Mesenchymal stem cell (in vitro differentiated cells and primary cell): ENCODE measurements around the gene CEP44.

Source experiments
- DNase-seq: peaks from one replicate; pipeline ENCODE4 v3.0.0-alpha.2; 2013
- H2AFZ ChIP-seq: one replicate; pipeline ENCODE4 v1.6.1; 2013; ENCODE audit warnings: low read depth, mild to moderate bottlenecking, control low read depth, inconsistent platforms, low read length, moderate library complexity
- H2AK5ac ChIP-seq: 2 replicates; pipeline ENCODE4 v1.6.1; 2013; ENCODE audit warnings: low read length, moderate library complexity, mild to moderate bottlenecking, inconsistent platforms; ENCODE audit not compliant: severe bottlenecking
- H2BK120ac ChIP-seq: one replicate; pipeline ENCODE4 v1.6.1; 2013; ENCODE audit warnings: low read depth, mild to moderate bottlenecking, inconsistent platforms, low read length, moderate library complexity
- H2BK12ac ChIP-seq, 2 experiments: one replicate each; pipeline ENCODE4 v1.6.1; 2013; ENCODE audit warnings: inconsistent platforms in 2 of 2, low read length in 2 of 2, mild to moderate bottlenecking in 2 of 2, moderate library complexity in 2 of 2, control low read depth in 1 of 2
- H2BK15ac ChIP-seq: one replicate; pipeline ENCODE4 v1.6.1; 2013; ENCODE audit warnings: mild to moderate bottlenecking, low read depth, inconsistent platforms; ENCODE audit not compliant: poor library complexity, severe bottlenecking
- H2BK5ac ChIP-seq: 2 replicates; pipeline ENCODE4 v1.6.1; 2013; ENCODE audit warnings: low read depth, mild to moderate bottlenecking, low read length, control low read depth, inconsistent platforms; ENCODE audit not compliant: poor library complexity, severe bottlenecking
- H3K14ac ChIP-seq, 2 experiments: one replicate each; pipeline ENCODE4 v1.6.1; 2013; ENCODE audit warnings: inconsistent platforms in 2 of 2, low read length in 2 of 2, control low read depth in 1 of 2, mild to moderate bottlenecking in 1 of 2, moderate library complexity in 1 of 2
- H3K18ac ChIP-seq, 2 experiments: one replicate each; pipeline ENCODE4 v1.6.1; 2013; ENCODE audit warnings: inconsistent platforms in 2 of 2, low read length in 2 of 2, control low read depth in 1 of 2, low read depth in 1 of 2, mild to moderate bottlenecking in 1 of 2
- H3K23ac ChIP-seq, 2 experiments: one replicate each; pipeline ENCODE4 v1.6.1; 2013; ENCODE audit warnings: inconsistent platforms in 2 of 2, low read length in 2 of 2, mild to moderate bottlenecking in 2 of 2, moderate library complexity in 2 of 2, control low read depth in 1 of 2
- H3K27ac ChIP-seq: 2 replicates; pipeline ENCODE4 v1.5.1; 2013; ENCODE audit warnings: mild to moderate bottlenecking, moderate library complexity, low read length, control low read depth, inconsistent platforms; ENCODE audit not compliant: poor library complexity, severe bottlenecking
- H3K27me3 ChIP-seq, 2 experiments: 2 replicates each; pipeline versions ENCODE4 v1.6.1 to v1.7.0; 2013; ENCODE audit warnings: low read length in 2 of 2, mild to moderate bottlenecking in 2 of 2, moderate library complexity in 2 of 2, control low read depth in 1 of 2, inconsistent platforms in 1 of 2; ENCODE audit not compliant: control insufficient read depth in 1 of 2, insufficient read depth in 1 of 2
- H3K36me3 ChIP-seq, 2 experiments: 2 replicates each; pipeline versions ENCODE4 v1.6.1 to v1.7.0; 2013; ENCODE audit warnings: low read length in 2 of 2, control low read depth in 1 of 2, inconsistent platforms in 1 of 2, low read depth in 1 of 2, mild to moderate bottlenecking in 1 of 2; ENCODE audit not compliant: insufficient read depth in 2 of 2, control insufficient read depth in 1 of 2
- H3K4ac ChIP-seq, 2 experiments: one replicate each; pipeline ENCODE4 v1.6.1; 2013; ENCODE audit warnings: inconsistent platforms in 2 of 2, low read length in 2 of 2, mild to moderate bottlenecking in 2 of 2, moderate library complexity in 2 of 2, control low read depth in 1 of 2, low read depth in 1 of 2
- H3K4me1 ChIP-seq: 2 replicates; pipeline ENCODE4 v1.6.1; 2013; ENCODE audit warnings: low read depth, low read length, control low read depth; ENCODE audit not compliant: control insufficient read depth, insufficient read depth
- H3K4me2 ChIP-seq: 2 replicates; pipeline ENCODE4 v1.6.1; 2013; ENCODE audit warnings: low read length, mild to moderate bottlenecking, inconsistent platforms; ENCODE audit not compliant: poor library complexity, severe bottlenecking
- H3K4me3 ChIP-seq, 2 experiments: 2 replicates each; pipeline versions ENCODE4 v1.5.1 to v1.7.0; 2013; ENCODE audit warnings: low read length in 2 of 2, mild to moderate bottlenecking in 2 of 2, control low read depth in 1 of 2, low read depth in 1 of 2; ENCODE audit not compliant: insufficient read depth in 1 of 2
- H3K79me1 ChIP-seq: replicated peaks from 2 replicates; pipeline ENCODE4 v1.6.1; 2013; ENCODE audit warnings: mild to moderate bottlenecking, control low read depth, low read length, inconsistent platforms; ENCODE audit not compliant: poor library complexity, severe bottlenecking
- H3K9ac ChIP-seq: 2 replicates; pipeline ENCODE4 v1.7.0; 2013; ENCODE audit warnings: mild to moderate bottlenecking, low read length, moderate library complexity
- H3K9me3 ChIP-seq: 2 replicates; pipeline ENCODE4 v1.7.0; 2013; ENCODE audit warnings: mild to moderate bottlenecking, low read length; ENCODE audit not compliant: control insufficient read depth
- H4K8ac ChIP-seq: one replicate; pipeline ENCODE4 v1.6.1; 2013; ENCODE audit warnings: inconsistent platforms, mild to moderate bottlenecking, low read length, moderate library complexity
- H4K91ac ChIP-seq: one replicate; pipeline ENCODE4 v1.6.1; 2013; ENCODE audit warnings: mild to moderate bottlenecking, low read length, inconsistent platforms
- WGBS: methylation state at CpG from one replicate; pipeline ENCODE4 v1.1.7; 2013; ENCODE audit warnings: mixed read lengths; 5-methylcytosine and 5-hydroxymethylcytosine counted together

CEP44 gene

DNA sequence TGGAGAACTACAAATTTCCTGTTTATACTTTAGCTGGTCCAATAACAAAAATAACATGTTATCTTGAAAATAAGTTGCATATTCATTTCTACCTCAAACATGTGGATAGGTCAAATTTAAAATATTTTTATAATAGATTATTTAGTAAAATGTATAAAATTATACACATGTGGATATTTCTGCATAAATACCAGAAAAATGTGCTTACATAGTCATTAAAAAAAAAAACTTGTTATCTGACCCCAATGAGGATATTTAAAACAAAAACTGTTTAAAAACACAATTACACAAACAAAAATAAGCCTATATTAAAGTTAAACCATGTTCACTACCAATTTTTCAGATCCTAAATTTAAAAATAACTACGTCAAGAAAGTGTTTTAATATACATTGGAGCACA lies 28.3 kb upstream of the CEP44 start:
- Histone ChIP-seq H2AK5ac (no peak overlapping the region), H2BK12ac (no peak overlapping the region), H3K27ac (no peak overlapping the region), H2BK5ac (no peak overlapping the region), H3K9me3 (no peaks in the 10 kb centered on the region), H2BK120ac (no peak overlapping the region), H3K14ac (no peak overlapping the region), H3K4me1 (peaks cover 2% of the 10 kb centered on the region), H4K91ac (no peak overlapping the region), H3K4me3 (no peak overlapping the region), H2AFZ (no peak overlapping the region), H2BK15ac (no peak overlapping the region), H4K8ac (no peak overlapping the region), H3K4ac (no peak overlapping the region), H3K4me2 (no peak overlapping the region), H3K23ac (no peak overlapping the region), H3K27me3 (no peaks in the 10 kb centered on the region), H3K9ac (no peak overlapping the region), H3K36me3 (peaks cover 0 to 5% of the 10 kb centered on the region in 2 experiments), H3K79me1 (peaks cover 1% of the 10 kb centered on the region), H3K18ac (no peak overlapping the region)
- no peak for DNase-seq
- WGBS: 60% methylated on average over 1 of the region's 1 CpG

DNA sequence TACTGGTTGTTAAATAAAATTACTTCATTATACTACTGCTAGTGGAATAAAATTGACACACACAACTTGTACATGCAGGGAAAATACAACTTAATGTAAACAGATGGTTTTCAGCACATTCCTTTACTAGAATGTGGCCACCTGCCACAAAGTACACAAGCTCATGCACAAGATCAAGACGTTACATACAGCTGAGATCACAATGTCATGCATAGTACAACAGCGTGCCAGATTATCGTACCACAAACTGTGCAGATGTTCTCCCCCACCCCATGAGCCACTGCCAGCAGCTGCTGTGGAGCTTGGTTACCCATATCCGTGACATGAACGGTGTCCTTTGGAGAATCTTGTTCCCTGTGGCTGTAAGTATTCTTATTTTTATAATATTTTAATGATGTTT lies 27.9 kb upstream of the CEP44 start:
- peak overlapping the region; percentile 75 for H4K91ac ChIP-seq
- H3K4ac ChIP-seq: peak overlapping the region in 1 of 2 experiments; percentile 40
- H3K27ac ChIP-seq: peak overlapping the region; percentile 38
- WGBS: 0% methylated on average over 3 of the region's 5 CpGs
- H2BK15ac ChIP-seq: no peak overlapping the region
- H2BK120ac ChIP-seq: no peak overlapping the region
- no peak overlapping the region for H2AFZ ChIP-seq
- no peak overlapping the region for H3K4me3 ChIP-seq
- no peak overlapping the region for H2BK5ac ChIP-seq
- no peaks in the 10 kb centered on the region for H3K27me3 ChIP-seq
- H3K9me3 ChIP-seq: no peaks in the 10 kb centered on the region
- H3K79me1 ChIP-seq: peaks cover 1% of the 10 kb centered on the region
- peak overlapping the region; percentile 84 to 94 for H2BK12ac ChIP-seq
- H3K4me1 ChIP-seq: peaks cover 2% of the 10 kb centered on the region
- H2AK5ac ChIP-seq: no peak overlapping the region
- peak overlapping the region in 1 of 2 experiments; percentile 37 for H3K18ac ChIP-seq
- peak overlapping the region; percentile 72 for H4K8ac ChIP-seq
- H3K4me2 ChIP-seq: no peak overlapping the region
- no peak overlapping the region for H3K9ac ChIP-seq
- DNase-seq: peak; percentile 79
- peaks cover 0 to 5% of the 10 kb centered on the region in 2 experiments for H3K36me3 ChIP-seq
- H3K14ac ChIP-seq: no peak overlapping the region
- H3K23ac ChIP-seq: no peak overlapping the region

DNA sequence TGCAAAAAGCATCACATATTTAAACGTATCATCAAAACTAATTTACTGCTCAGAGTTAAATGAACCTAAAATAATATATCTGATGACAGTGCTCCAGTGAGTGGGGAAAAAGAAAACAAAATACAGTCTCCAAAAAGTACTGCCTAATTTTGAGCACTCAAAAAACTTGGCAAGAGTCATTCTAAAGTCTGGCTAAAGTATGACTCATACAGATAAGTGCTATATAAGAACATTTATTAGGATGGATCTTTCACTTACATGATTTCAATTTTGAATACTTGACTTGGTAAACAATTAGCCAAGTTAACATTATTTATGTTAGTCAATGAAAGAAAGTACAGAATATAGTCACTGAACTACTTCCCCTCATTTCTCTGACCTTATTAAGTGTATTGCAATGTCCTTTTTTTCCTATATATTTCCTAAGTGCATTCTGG lies 27.4 kb upstream of the CEP44 start:
- Histone ChIP-seq H3K18ac (no peak overlapping the region), H3K27me3 (no peaks in the 10 kb centered on the region), H3K4me3 (no peak overlapping the region), H3K23ac (no peak overlapping the region), H2BK120ac (no peak overlapping the region), H2BK12ac (no peak overlapping the region), H3K9me3 (no peaks in the 10 kb centered on the region), H4K91ac (no peak overlapping the region), H2BK15ac (no peak overlapping the region), H3K36me3 (peaks cover 0 to 5% of the 10 kb centered on the region in 2 experiments), H3K4ac (no peak overlapping the region), H3K4me1 (peaks cover 2% of the 10 kb centered on the region), H3K4me2 (no peak overlapping the region), H4K8ac (no peak overlapping the region), H3K9ac (no peak overlapping the region), H3K14ac (no peak overlapping the region), H2BK5ac (no peak overlapping the region), H2AFZ (no peak overlapping the region), H3K79me1 (peaks cover 1% of the 10 kb centered on the region), H2AK5ac (no peak overlapping the region), H3K27ac (no peak overlapping the region)
- DNase-seq: peak; percentile 62
- no CpG with 5 or more reads among the region's 1 CpG for WGBS

DNA sequence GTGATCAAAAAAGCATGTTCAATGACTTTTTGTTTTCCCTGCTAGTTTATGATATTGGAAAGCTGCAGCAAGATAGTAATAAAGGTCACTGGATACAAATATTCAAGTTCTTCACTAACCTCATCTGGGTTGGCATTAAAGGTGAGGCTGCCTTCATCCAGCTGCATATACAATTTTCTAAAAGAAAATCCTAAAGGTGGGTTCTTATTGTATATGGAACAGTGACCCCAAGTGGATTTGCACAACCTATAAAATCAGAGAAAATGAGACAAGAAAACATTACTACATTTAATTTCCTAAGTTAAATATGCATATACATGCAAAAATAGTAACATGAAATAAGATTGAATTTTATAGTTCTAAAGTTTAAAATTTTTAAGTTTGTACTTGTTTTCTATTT lies 24.1 kb upstream of the CEP44 start:
- Histone ChIP-seq H3K4ac (no peak overlapping the region), H2AK5ac (no peak overlapping the region), H3K4me1 (peaks cover 4% of the 10 kb centered on the region), H3K27ac (no peak overlapping the region), H3K9me3 (no peaks in the 10 kb centered on the region), H3K36me3 (peaks cover 0 to 5% of the 10 kb centered on the region in 2 experiments), H3K4me3 (no peak overlapping the region), H3K23ac (no peak overlapping the region), H3K14ac (no peak overlapping the region), H2AFZ (no peak overlapping the region), H4K91ac (no peak overlapping the region), H2BK120ac (no peak overlapping the region), H2BK15ac (no peak overlapping the region), H3K27me3 (no peaks in the 10 kb centered on the region), H2BK12ac (no peak overlapping the region), H3K4me2 (no peak overlapping the region), H2BK5ac (no peak overlapping the region), H3K9ac (no peak overlapping the region), H3K18ac (no peak overlapping the region), H4K8ac (no peak overlapping the region), H3K79me1 (peaks cover 6% of the 10 kb centered on the region)
- no peak for DNase-seq
